Progenitor cell of endocrine pancreas (in vitro differentiated cells): ENCODE data around the gene CRMP1. TPM values are rescaled to one million over a fixed set of nuclear protein-coding genes. Genes with fewer than 3 reads are reported as not detected.
"Not testable (repeated sequence)": the region's sequence is repeated elsewhere in the genome, so short reads cannot be mapped to it uniquely, and the experiment has no call there.

ENCODE experiments used
- DNase-seq: peaks from one replicate; pipeline ENCODE4 v3.0.0; 2021; ENCODE audit warnings: low spot score; ENCODE audit not compliant: unreplicated experiment
- H3K27ac Mint-ChIP-seq: 2 replicates; pipeline ENCODE4 v1.8.0; 2021; ENCODE audit warnings: mild to moderate bottlenecking, moderate library complexity, mixed read lengths
- H3K27me3 Mint-ChIP-seq: 2 replicates; pipeline ENCODE4 v1.8.0; 2021; ENCODE audit warnings: mixed read lengths
- H3K36me3 Mint-ChIP-seq: 2 replicates; pipeline ENCODE4 v1.8.0; 2022; ENCODE audit warnings: mixed read lengths; ENCODE audit not compliant: insufficient read depth
- H3K4me1 Mint-ChIP-seq: 2 replicates; pipeline ENCODE4 v1.8.0; 2021; ENCODE audit warnings: low read depth, mixed read lengths
- H3K4me3 Mint-ChIP-seq: 2 replicates; pipeline ENCODE4 v1.8.0; 2021; ENCODE audit warnings: low read depth, mild to moderate bottlenecking, moderate library complexity, mixed read lengths
- H3K9me3 Mint-ChIP-seq: 2 replicates; pipeline ENCODE4 v1.8.0; 2021; ENCODE audit warnings: low read depth, mixed read lengths
- total RNA-seq: library from RNA; stranded (reverse); gene quantifications from 2 replicates; pipeline ENCODE4 v1.2.1, GENCODE V29; 2021
- TF ChIP-seq, protein P1 (sequence below): fragments of 200-600 bp; sonication (generic); IDR thresholded peaks from one replicate; pipeline ENCODE4 v1.5.0; 2021; ENCODE audit warnings: antibody characterized with exemption, mild to moderate bottlenecking; ENCODE audit not compliant: unreplicated experiment

The CRMP1 gene
- total RNA-seq, 1 donor from 2014 or later = 17.6 TPM

DNA sequence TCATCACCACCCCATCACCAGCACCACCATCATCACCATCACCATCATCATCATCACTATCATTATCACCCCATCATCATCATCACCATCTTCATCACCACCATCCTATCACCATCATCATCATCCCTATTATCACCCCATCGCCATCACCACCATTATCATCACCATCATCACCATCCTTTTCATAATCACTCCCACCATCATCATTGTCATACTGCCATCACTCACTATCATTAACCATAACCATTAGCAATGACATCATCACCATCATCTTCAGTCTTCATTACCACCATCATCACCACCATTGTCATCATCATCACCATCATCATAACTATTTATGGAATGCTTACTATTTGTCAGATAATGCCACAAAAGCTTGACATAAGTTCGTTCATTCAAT, 35.7 kb downstream of the CRMP1 start:
- Mint-ChIP-seq H3K4me3 (no peak overlapping the region), H3K27me3 (peaks cover 5% of the 10 kb centered on the region), H3K9me3 (no peaks in the 10 kb centered on the region), H3K27ac (no peak overlapping the region), H3K36me3 (no peaks in the 10 kb centered on the region), H3K4me1 (no peaks in the 10 kb centered on the region)
- DNase-seq = no peak
- TF ChIP-seq, protein P1, sequence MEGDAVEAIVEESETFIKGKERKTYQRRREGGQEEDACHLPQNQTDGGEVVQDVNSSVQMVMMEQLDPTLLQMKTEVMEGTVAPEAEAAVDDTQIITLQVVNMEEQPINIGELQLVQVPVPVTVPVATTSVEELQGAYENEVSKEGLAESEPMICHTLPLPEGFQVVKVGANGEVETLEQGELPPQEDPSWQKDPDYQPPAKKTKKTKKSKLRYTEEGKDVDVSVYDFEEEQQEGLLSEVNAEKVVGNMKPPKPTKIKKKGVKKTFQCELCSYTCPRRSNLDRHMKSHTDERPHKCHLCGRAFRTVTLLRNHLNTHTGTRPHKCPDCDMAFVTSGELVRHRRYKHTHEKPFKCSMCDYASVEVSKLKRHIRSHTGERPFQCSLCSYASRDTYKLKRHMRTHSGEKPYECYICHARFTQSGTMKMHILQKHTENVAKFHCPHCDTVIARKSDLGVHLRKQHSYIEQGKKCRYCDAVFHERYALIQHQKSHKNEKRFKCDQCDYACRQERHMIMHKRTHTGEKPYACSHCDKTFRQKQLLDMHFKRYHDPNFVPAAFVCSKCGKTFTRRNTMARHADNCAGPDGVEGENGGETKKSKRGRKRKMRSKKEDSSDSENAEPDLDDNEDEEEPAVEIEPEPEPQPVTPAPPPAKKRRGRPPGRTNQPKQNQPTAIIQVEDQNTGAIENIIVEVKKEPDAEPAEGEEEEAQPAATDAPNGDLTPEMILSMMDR = no peak

DNA sequence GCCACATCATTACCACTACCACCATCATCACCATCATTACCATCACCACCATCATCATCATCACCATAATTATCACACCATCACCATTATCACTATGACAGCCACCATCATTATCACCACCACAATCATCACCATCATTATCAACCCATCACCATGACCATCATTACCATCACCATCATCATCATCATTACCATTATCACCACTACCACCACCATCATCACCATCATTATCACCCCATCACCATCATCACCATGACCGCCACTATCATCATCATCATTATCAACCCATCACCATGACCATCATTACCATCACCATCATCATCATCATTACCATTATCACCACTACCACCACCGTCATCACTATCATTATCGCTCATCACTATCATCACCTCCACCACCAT, 36.5 kb downstream of the CRMP1 start:
- not testable (repeated sequence) for H3K36me3 Mint-ChIP-seq, H3K27ac Mint-ChIP-seq, H3K9me3 Mint-ChIP-seq, H3K27me3 Mint-ChIP-seq, H3K4me3 Mint-ChIP-seq, H3K4me1 Mint-ChIP-seq, DNase-seq

DNA sequence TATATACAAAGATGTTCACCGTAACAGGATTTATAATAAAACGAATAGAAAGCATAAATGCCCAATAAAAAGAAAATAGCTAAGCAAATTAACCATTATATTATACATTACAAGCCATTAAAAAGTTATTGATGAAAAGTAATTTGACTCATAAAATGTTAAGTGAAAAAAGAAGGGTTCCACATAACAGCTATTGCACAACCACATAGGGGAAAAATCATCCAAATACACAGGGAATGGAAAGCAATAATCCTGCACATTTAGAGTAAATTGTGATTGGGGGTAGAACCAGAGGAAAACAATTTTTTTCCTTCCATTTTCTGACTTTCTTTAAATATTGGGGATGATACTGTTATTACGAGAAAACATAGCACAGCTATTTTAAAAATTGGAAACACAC, 38.0 kb downstream of the CRMP1 start:
- Mint-ChIP-seq H3K27ac (no peak overlapping the region), H3K36me3 (no peaks in the 10 kb centered on the region), H3K4me3 (no peak overlapping the region), H3K27me3 (peaks cover 5% of the 10 kb centered on the region), H3K4me1 (no peaks in the 10 kb centered on the region), H3K9me3 (no peaks in the 10 kb centered on the region)
- TF ChIP-seq, protein P1 = no peak
- DNase-seq = no peak

DNA sequence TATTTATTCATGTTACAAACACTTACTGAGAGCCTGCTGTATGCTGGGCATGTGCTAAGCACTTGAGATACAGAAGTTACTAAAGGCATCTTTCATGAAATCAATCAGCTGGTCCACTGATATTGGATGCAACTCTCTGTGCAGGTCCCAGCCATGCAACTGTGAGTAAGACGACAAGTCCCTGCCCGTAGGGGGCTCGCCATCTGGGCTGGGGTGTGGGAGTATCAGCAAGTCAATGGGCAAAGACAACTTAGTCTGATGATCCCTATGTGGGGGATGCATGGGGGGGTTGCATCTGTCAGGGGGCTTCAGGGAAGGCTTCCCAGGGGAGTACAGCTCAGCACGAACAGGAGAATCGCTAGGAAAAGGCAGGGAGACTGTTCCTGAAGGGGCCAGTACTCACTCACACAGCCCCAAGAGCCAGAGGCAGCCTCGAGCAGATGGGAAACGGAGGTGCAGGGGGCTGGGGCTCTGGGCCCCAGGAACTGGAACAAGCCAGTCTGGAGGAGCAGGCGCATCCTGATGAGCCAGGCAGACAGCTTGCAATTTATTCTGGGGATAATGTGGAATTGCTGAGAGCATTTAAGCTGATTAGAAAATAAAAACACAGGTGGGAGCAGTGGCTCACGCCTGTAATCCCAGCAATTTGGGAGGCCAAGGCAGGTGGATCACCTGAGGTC, 40.2 kb downstream of the CRMP1 start:
- H3K27ac Mint-ChIP-seq = no peak overlapping the region

DNA sequence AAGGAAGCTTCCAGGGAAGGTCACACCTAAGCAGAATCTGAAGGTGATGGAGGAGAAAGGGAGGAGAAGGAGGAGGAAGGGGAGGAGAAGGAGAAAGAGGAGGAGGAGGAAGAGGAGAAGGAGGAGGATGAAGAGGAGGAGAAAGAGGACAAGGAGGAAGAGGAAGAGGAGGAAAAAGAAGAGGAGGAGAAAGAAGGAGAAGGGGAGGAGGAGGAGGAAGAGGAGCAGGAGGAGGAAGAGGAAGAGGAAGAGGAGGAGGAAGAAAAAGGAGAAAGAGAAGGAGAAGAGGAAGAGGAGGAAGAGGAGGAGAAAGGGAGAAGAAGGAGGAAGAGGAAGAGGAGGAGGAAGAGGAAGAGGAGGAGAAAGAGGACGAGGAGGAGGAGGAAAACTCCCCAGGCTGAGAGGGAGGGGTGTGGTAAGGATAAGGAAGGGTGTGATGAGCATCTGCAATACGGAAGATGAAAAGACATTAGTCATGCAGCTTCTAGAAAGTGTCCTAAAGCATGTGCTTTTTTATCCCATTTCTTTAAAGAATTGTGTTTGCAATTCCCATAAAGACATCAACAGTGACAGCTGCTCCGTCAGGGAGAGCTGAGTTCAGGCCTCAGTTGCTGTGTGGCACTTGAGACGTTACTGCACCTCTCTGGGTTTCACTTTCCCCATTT, 41.1 kb downstream of the CRMP1 start:
- no peak for DNase-seq
- Mint-ChIP-seq H3K27me3 (peaks cover 12% of the 10 kb centered on the region), H3K9me3 (no peaks in the 10 kb centered on the region), H3K4me1 (no peaks in the 10 kb centered on the region), H3K27ac (no peak overlapping the region), H3K36me3 (peaks cover 2% of the 10 kb centered on the region), H3K4me3 (no peak overlapping the region)
- TF ChIP-seq, protein P1 = no peak

More for the DNA sequence above, 40.2 kb downstream of the CRMP1 start:
- H3K9me3 Mint-ChIP-seq = no peaks in the 10 kb centered on the region
- no peaks in the 10 kb centered on the region for H3K4me1 Mint-ChIP-seq
- H3K27me3 Mint-ChIP-seq = peaks cover 9% of the 10 kb centered on the region
- DNase-seq = no peak
- TF ChIP-seq, protein P1 = no peak
- H3K4me3 Mint-ChIP-seq = no peak overlapping the region
- peaks cover 2% of the 10 kb centered on the region for H3K36me3 Mint-ChIP-seq
